ENCODE data around the gene IFT27.

DNA sequence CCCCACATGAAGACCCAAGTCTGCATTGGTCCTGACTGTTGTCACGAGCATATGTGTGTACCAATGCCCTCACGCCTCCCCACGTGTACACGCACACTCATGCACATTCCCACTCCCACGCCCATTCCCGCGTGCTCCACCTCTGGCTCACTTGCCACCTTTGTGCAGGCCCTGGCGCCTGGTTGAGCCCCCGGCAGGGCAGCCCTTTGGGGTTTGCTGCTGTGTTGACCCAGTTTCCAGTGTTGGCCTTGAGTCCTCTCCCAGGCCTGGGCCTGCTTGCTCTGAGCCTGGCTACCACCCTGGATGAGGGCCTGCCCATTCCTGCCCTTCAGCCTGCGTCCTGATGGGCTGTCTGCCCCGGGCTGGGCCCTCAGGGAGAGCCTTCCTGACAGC, 22.8 kb upstream of the IFT27 start:
- TF ChIP-seq CTCF (conservative IDR thresholded peaks at IDR 0.05) (no peak), EZH2 (IDR thresholded peaks at IDR 0.05; ENCODE audit: low read depth) (no peak)
